ENCODE data around the gene GPSM1.

The GPSM1 gene

GRCh38 chr9:136335296-136336155, 8.2 kb downstream of the GPSM1 start:
- DNase-seq, result no peak

- no peak for DNase-seq
These were observed 9.0 kb downstream of the GPSM1 start for GRCh38 chr9:136336156-136336870.

DNA sequence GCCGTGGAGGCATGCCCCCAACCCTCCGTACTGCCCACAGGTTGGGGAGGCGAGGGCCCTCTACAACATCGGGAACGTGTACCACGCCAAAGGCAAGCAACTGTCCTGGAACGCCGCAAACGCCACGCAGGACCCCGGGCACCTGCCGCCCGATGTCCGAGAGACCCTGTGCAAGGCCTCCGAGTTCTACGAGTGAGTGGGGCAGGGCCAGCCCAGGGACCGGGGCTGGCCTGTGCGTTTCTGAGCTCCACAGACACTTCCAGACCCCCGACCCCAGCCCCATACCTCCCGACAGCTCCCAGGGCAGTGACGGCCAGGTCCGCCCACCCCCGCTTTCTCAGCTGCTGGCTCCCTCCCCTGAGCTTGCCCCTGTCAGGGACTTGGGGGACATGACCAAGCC, 9.5 kb downstream of the GPSM1 start:
- no peak for DNase-seq

- DNase-seq, result no peak
These were observed 10.4 kb downstream of the GPSM1 start for GRCh38 chr9:136337416-136338395.

DNA sequence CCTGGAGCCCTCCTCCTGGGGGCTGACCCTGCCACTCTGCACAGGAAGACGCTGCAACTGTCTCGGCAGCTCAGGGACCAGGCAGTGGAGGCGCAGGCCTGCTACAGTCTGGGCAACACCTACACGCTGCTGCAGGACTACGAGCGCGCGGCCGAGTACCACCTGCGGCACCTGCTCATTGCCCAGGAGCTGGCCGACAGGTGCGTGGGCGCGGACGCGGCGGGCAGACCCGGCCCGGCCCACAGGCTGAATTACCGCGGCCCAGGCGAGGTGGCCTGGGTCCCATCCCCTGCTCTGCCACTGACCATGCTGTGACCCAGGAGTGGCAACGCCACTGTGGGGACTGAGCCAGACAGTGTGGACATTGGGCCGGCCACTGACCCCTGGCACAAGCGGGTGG, 11.2 kb downstream of the GPSM1 start:
- DNase-seq, result no peak

DNA sequence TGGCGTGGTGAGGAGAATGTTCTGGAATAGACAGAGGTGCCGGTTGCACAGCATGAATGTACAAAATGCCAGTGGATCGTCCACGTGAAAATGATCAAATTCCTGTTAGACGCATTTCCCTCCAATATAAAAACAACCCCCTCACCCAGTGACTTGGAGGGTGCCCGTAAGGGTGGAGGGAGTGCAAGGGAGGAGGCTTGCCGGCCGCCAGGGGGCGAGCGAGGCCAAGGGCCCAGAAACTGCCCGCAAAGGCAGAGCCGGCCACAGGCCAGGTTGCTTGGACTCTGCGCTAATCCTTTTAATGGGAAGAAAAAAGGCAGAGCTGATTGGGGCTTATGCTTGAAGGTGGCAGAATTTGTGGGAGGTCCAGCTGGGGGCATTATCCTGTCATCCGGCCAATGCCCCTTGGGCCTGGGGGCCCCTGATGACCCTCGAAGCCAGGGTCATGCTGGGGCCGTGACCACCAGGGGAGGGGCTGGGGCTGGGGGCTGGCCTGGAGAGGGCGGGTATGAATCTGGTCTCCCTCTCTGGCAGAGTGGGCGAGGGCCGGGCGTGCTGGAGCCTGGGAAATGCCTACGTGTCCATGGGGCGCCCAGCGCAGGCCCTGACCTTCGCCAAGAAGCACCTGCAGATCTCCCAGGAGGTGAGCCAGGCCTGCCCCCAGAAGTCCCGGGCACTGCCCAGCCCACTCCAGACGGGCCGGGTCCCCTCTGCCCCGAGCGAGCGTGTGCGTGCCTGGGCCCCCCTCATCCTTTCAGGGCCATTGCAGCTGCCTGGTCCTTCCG, 12.0 kb downstream of the GPSM1 start:
- DNase-seq, result no peak

GRCh38 chr9:136339958-136340310, 12.6 kb downstream of the GPSM1 start:
- no peak for DNase-seq

DNA sequence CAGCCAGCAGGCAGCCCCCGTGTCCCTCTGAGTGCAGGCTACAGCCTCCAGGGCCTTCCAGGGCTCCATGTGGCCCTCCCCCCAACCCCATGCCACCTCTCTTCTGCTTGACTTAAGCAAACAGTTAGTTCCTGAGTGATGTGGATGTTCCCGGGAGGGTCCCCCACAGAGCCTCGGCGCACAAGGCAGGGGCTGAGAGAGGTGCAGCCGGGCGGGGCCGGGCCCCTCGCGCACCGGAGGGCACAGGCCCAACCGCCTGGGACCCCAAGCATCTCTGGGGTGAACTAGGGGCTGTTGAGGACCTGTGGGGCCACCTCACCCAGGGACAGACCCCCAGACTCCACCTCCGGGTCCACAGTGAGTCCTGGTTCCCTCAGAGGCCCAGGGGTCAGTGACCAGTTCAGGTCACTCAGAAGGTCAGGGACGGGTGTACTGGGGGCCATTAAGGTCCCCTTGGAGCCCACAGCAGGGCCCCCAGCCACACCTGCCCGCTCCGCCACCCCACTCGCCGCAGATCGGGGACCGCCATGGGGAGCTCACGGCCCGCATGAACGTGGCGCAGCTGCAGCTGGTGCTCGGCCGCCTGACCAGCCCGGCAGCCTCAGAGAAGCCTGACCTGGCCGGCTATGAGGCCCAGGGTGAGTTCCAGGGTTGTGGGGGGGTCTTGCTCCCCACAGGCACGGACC, 13.2 kb downstream of the GPSM1 start:
- DNase-seq, result no peak

GRCh38 chr9:136341042-136341655, 13.8 kb downstream of the GPSM1 start:
- DNase-seq, result no peak

DNA sequence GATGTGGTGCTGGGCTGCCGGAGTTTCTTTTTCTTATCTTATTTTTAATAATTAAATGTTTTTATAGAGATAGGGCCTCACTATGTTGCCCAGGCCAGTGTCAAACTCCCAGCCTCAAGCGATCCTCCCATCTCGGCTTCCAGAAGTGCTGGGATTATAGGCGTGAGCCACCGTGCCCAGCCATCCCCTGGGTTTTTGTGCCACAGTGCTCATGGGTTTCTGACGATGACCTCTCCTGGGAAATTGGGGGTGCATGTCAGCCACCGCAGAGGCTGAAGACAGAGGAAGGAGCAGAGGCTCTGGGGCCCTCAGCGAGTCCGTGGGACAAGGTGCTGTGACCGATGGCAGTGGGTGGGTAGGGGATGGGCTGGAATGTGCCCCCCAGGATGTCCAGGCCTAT, 14.4 kb downstream of the GPSM1 start:
- no peak for DNase-seq

DNA sequence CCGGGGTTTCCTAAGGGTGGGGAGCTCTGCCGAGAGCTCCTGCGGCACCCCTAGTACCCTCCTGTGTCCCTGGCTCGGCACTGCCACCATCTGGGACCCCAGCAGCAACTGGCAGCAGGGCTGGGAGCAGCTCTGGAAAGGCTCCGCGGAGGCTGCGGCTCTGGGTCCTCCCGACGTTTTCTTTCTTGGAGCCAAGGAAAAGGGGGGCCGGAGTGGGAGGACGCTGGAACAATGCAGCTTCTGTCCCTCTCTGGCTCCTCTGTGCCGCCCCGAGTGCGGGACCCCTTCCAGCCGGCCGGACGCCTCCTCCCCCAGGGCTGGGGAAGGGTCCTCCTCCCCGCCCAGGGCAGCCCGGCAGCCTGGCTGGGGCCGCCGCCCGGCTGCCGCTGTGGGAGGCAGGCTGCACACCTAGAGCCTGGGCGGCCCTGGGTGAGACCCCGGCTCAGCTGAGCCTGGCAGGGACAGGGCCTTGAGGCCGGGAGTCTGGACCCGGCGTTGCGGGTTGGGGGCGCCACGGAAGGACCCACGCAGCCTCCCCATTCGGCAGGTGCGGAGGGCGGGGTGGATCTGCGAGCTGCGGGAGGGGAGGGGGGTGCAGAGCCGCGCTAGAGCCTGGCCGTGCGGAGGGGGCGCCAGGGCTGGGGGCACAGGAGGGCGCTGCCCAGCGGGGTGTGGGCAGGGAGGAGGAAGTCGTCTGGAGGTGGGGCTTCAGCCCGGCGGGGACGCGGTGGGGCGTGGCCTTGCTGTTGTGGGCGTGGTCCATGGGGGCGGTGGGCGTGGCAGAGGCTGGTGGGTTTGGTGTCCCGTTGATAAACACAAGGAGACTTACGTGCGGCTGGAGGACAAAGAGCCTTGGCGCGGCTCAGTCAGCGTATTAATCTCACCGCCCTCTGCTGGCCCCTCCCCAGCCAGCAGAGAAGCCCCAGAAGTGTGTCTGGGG, 15.1 kb downstream of the GPSM1 start:
- DNase-seq, result no peak

GRCh38 chr9:136343121-136343883, 16.0 kb downstream of the GPSM1 start:
- DNase-seq, result no peak

DNA sequence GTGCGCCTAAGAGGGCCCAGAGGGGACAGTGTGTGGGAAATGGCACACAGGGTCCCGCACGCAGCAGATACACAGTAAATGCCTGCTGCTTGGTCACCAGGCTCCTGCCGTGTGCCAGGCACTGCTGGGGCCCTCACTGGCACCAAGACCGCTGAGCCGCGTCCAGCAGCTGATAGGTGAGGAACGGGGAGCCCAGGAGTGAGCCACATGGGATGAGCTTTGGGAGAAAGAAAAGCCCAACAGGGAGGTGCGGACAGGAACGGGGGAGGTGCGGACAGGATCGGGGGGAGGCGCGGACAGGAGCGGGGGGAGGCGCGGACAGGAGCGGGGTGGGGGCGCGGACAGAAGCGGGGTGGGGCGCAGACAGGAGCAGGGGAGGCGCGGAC, 16.5 kb downstream of the GPSM1 start:
- no peak for DNase-seq

DNA sequence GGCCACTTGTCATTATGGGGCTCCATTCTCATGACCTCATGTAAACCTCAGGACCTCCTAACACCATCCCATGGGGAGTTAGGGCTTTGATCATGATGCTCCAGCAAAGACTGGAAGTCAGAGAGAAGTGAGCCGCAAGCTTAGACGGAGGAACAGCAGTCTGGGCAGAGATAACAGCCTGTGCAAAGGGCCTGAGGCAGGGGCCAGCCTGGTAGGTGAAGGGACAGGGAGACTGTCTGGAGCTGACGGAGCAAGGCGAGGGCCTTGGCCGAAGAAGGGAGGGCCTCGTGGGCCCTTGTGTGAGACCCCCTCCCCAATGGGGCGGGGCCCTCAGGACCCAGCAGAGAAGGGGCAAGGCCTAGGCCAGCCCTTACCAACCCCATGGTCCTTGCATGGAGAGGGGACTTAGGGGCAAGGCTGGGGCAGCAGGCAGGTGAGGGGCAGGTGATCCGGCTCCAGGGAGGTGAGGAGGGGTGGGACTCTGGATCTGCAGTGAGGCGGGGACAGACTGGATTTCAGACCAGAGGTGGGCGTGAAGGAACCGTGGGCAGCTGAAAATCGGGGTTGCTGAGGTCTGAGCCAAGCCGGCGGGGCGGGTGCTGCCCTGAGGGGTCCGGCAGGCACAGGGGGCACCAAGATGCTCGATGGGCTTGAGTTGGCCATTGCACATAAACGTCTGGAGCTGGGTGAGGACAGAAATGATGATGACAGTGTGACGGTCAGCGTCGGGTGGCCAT, 17.4 kb downstream of the GPSM1 start:
- no peak for DNase-seq

- no peak for DNase-seq
These were observed 18.2 kb downstream of the GPSM1 start for GRCh38 chr9:136345281-136346156.

DNA sequence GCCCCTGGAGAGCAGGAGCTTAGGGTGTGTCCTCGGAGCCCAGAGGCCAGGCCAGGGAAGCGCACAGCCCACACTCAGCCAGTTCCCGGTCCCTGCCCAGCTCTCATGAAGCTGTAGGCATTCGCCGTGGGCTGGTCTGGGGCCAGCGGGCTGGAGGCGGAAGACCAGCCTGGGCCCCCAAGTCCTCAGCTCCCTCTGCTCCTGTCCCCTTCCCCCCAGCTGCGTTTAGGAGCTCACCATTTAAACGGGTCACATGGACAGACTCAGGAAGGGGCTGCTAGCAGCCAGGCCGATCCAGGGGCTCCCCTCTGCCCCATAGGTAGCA, 18.8 kb downstream of the GPSM1 start:
- no peak for DNase-seq

- DNase-seq, result no peak
These were observed 19.7 kb downstream of the GPSM1 start for GRCh38 chr9:136346927-136347465.
